Measurements from ENCODE around the gene CORO1C.

DNA sequence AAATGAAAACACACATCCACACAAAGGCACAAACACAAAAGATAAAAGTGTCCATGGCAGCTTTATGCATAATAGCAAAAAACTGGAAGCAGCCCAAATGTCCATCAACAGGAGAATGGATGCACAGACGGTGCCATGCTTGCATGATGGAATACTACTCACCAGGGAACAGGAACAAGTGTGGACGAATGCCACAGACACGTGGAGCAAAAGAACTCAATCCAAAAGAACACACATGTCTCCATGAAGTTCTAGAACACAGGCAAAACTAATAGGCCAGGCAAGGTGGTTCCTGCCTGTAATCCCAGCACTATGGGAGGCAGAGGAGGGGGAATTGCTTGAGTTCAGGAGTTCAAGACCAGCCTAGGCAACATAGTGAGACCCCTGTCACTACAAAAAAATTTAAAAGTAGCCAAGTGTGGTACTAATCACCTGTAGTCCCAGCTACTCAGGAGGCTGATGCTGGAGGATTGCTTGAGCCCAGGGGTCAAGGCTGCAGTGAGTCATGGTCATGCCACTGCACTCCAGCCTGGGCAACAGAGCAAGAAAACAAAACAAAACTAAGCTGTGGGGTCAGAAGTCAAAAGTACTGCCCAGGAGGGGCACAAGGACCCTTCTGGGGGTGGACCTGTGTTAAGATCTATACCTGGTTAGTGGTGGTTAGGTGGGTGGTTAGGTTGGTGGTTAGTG, 126.2 kb downstream of the CORO1C start:
- TF ChIP-seq, protein P1, sequence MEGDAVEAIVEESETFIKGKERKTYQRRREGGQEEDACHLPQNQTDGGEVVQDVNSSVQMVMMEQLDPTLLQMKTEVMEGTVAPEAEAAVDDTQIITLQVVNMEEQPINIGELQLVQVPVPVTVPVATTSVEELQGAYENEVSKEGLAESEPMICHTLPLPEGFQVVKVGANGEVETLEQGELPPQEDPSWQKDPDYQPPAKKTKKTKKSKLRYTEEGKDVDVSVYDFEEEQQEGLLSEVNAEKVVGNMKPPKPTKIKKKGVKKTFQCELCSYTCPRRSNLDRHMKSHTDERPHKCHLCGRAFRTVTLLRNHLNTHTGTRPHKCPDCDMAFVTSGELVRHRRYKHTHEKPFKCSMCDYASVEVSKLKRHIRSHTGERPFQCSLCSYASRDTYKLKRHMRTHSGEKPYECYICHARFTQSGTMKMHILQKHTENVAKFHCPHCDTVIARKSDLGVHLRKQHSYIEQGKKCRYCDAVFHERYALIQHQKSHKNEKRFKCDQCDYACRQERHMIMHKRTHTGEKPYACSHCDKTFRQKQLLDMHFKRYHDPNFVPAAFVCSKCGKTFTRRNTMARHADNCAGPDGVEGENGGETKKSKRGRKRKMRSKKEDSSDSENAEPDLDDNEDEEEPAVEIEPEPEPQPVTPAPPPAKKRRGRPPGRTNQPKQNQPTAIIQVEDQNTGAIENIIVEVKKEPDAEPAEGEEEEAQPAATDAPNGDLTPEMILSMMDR (conservative IDR thresholded peaks at IDR 0.05; ENCODE audit: low read depth, low read length), result no peak
- no peak for TF ChIP-seq EZH2 (IDR thresholded peaks at IDR 0.05; ENCODE audit: borderline replicate concordance, low read depth, low read length, poor library complexity, severe bottlenecking)
